WERI-Rb-1 (cell line): ENCODE results near the gene ANP32A.

Experiments used
- DNase-seq: peaks from one replicate; pipeline ENCODE4 v3.0.0-alpha.2; 2020
- H3K27ac ChIP-seq: fragments of 250-450 bp; sonication (Bioruptor Pico); 2 replicates; pipeline ENCODE4 v1.5.1; 2020; ENCODE audit warnings: mild to moderate bottlenecking, moderate library complexity
- H3K27me3 ChIP-seq: fragments of 250-450 bp; sonication (Bioruptor Pico); 2 replicates; pipeline ENCODE4 v1.5.1; 2021; ENCODE audit warnings: mild to moderate bottlenecking, low read depth, moderate library complexity; ENCODE audit not compliant: insufficient read depth, severe bottlenecking
- H3K36me3 ChIP-seq: fragments of 250-450 bp; sonication (Bioruptor Pico); 2 replicates; pipeline ENCODE4 v1.5.1; 2020; ENCODE audit warnings: mild to moderate bottlenecking, moderate library complexity
- H3K4me3 ChIP-seq: 2 replicates; pipeline ENCODE4 v1.5.1; 2011; ENCODE audit warnings: low read depth, mild to moderate bottlenecking, control low read depth, low read length
- H3K9me3 ChIP-seq: fragments of 250-450 bp; sonication (Bioruptor Pico); 2 replicates; pipeline ENCODE4 v1.5.1; 2021; ENCODE audit warnings: mild to moderate bottlenecking, moderate library complexity; ENCODE audit not compliant: severe bottlenecking
- CTCF ChIP-seq: IDR thresholded peaks from 2 replicates; pipeline ENCODE4 v1.5.1; 2011; ENCODE audit warnings: low read depth, mild to moderate bottlenecking, control low read depth, inconsistent platforms, low read length

ANP32A gene

DNA sequence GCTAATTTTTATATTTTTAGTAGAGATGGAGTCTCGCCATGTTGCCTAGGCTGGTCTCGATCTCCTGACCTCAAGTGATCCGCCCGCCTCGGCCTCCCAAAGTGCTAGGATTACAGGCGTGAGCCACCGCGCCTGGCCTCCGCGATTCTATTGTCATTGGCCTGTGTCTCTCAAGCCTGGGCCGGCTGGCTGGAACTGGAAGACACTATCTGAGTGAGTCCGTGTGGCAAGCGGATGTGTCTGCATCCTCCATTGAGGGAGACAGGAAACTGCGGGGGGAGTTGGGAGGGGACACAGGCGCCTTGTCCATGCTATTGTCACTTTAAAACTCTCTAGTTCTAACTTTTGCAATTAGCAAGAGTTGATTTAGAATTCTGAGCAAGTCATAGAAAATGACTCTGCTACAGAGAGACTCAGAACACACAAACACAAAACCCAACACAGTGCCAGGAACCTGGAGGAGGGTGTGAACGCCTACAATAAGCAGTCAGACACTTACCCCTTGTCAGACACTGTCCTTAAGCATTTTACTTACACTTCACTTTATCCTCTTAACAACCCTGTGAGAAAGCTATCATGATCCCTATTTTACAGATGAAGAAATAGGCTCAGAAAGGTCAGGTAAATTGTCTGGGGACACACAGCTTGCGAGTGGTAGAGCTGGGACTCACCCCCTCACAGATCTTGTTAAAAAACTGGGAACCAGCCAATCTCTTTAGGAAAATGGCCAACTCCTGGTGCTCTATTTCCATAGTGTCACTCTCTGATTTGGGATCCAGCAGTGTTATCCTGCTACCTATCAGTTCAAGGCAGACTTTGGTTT lies 38.7 kb downstream of the ANP32A start:
- peak; percentile 2 for DNase-seq
- no peak overlapping the region for H3K4me3 ChIP-seq

DNA sequence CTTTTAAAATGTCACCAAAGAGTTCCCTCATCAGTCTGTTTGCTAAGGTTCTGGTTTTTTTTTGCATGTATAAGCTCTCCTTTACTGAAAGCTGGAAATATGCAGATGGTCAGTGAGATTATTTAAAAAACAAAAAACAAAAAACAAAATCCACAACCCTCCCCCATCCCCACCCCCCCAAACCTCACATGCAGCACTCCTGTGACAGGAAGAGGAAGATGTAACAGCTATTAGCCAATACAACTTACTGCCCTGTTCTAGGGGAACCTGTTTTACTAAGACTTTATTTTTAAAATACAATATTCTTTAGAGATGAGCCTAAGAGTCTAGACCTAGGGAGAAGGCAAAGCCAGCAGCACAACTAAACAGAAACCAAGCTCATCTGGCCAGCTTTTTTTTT lies 39.5 kb downstream of the ANP32A start:
- TF ChIP-seq CTCF = no peak
- Histone ChIP-seq H3K9me3 (no peaks in the 10 kb centered on the region), H3K36me3 (peaks cover 74% of the 10 kb centered on the region), H3K27me3 (no peaks in the 10 kb centered on the region), H3K27ac (no peak overlapping the region), H3K4me3 (no peak overlapping the region)
- no peak for DNase-seq

More for the DNA sequence above, 38.7 kb downstream of the ANP32A start:
- Histone ChIP-seq H3K9me3 (no peaks in the 10 kb centered on the region), H3K27me3 (no peaks in the 10 kb centered on the region), H3K36me3 (peaks cover 82% of the 10 kb centered on the region), H3K27ac (no peak overlapping the region)
- no peak for TF ChIP-seq CTCF

DNA sequence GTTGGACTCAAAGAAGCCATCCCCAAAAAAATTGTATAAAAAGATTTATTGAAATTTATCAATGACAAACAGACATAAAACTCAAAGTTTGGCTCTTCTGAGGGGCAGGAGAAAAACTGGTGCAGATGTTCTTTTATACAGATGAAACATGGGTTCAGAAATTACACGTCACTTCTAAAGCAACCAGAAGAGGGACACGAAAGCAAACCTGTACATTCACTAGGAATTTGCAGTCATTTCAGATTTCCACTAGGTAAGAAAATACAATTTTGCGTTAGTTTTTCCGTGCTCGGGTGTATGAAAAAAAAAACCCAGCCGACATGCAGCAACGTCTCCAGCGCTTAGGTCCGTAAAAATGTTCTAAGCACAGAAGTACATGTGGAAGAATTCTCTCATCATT lies 41.8 kb downstream of the ANP32A start:
- H3K27ac ChIP-seq = no peak overlapping the region
- H3K9me3 ChIP-seq = no peaks in the 10 kb centered on the region
- H3K27me3 ChIP-seq = no peaks in the 10 kb centered on the region
- peaks cover 53% of the 10 kb centered on the region for H3K36me3 ChIP-seq
- TF ChIP-seq CTCF = no peak
- no peak for DNase-seq
- H3K4me3 ChIP-seq = no peak overlapping the region

GRCh38 chr15:68776477-68777270 lies 44.0 kb downstream of the ANP32A start:
- no peak for TF ChIP-seq CTCF
- Histone ChIP-seq H3K27ac (no peak overlapping the region), H3K27me3 (no peaks in the 10 kb centered on the region), H3K4me3 (no peak overlapping the region), H3K36me3 (peaks cover 31% of the 10 kb centered on the region), H3K9me3 (no peaks in the 10 kb centered on the region)
- DNase-seq = no peak

- H3K27me3 ChIP-seq = no peaks in the 10 kb centered on the region
- no peak for TF ChIP-seq CTCF
- no peak for DNase-seq
These were observed 44.8 kb downstream of the ANP32A start for GRCh38 chr15:68775671-68776476.

More at GRCh38 chr15:68775671-68776476, 44.8 kb downstream of the ANP32A start:
- Histone ChIP-seq H3K36me3 (peaks cover 27% of the 10 kb centered on the region), H3K27ac (no peak overlapping the region), H3K9me3 (no peaks in the 10 kb centered on the region), H3K4me3 (no peak overlapping the region)
